Endothelial cell of umbilical vein (primary cell): ENCODE data around the gene SLC35F3. TPM values are rescaled to one million over a fixed set of nuclear protein-coding genes. Genes with fewer than 3 reads are reported as not detected.

Experiments
- microRNA-seq: library from miRNA; unstranded; fragments of <30 nt; microRNA quantifications from one replicate; pipeline ENCODE4 v1.2.0, GENCODE V29; 2021; ENCODE audit warnings: borderline number of aligned reads, borderline replicate concordance
- polyA plus RNA-seq, 4 experiments: library from polyadenylated mRNA; depleted of rRNA in 3 of 4; stranded (reverse) in 3 of 4; unstranded in 1 of 4; fragments of >200 nt; gene quantifications; 2 replicates each; pipeline versions ENCODE4 v1.2.1 to v1.2.3, GENCODE V29; 2011 to 2012; ENCODE audit warnings: missing spikeins in 1 of 4
- small RNA-seq: library from RNA; depleted of rRNA; stranded (forward); fragments of <200 nt; gene quantifications from one replicate; pipeline ENCODE3, GENCODE V24; 2012; ENCODE audit warnings: low replicate concordance, low read depth; ENCODE audit not compliant: insufficient read depth, insufficient read length
- total RNA-seq: library from RNA; stranded (reverse); gene quantifications from 2 replicates; pipeline ENCODE4 v1.2.3, GENCODE V29; 2021

The SLC35F3 gene
- total and polyA plus RNA-seq, 2 donors (not counting 3 experiments of a cell fraction or from before 2014, with no cell fraction given) = not detected

Small RNA genes within 50 kb of the gene (microRNA-seq; reads per million reads assigned to microRNA genes)
- not detected for gene MIR4671

Small RNA genes within 50 kb of the gene (small RNA-seq; reads per million reads assigned to genes)
- gene MIR4671 = not detected
